PFSK-1 (cell line): ENCODE measurements around the gene KLHDC1.

Experiments
- POLR2AphosphoS5 ChIP-seq: IDR thresholded peaks from 2 replicates; pipeline ENCODE4 v1.6.1; 2012; ENCODE audit warnings: low read depth, mild to moderate bottlenecking, control low read depth, low read length, moderate library complexity
- SIN3A ChIP-seq: IDR thresholded peaks from 2 replicates; pipeline ENCODE4 v1.6.1; 2012; ENCODE audit warnings: mild to moderate bottlenecking, low read length, moderate library complexity, borderline replicate concordance; ENCODE audit not compliant: insufficient read depth
- TAF1 ChIP-seq: IDR thresholded peaks from 2 replicates; pipeline ENCODE4 v1.6.1; 2012; ENCODE audit warnings: low read length, control low read depth, borderline replicate concordance; ENCODE audit not compliant: insufficient read depth
- TF ChIP-seq, protein P1 (sequence below), 2 experiments: IDR thresholded peaks; 2 replicates each; pipeline versions ENCODE4 v1.6.1 to v1.8.0; 2011 to 2012; ENCODE audit warnings: low read depth in 2 of 2, low read length in 2 of 2, control low read depth in 1 of 2, inconsistent platforms in 1 of 2, mild to moderate bottlenecking in 1 of 2, moderate library complexity in 1 of 2; ENCODE audit not compliant: insufficient read depth in 1 of 2

DNA sequence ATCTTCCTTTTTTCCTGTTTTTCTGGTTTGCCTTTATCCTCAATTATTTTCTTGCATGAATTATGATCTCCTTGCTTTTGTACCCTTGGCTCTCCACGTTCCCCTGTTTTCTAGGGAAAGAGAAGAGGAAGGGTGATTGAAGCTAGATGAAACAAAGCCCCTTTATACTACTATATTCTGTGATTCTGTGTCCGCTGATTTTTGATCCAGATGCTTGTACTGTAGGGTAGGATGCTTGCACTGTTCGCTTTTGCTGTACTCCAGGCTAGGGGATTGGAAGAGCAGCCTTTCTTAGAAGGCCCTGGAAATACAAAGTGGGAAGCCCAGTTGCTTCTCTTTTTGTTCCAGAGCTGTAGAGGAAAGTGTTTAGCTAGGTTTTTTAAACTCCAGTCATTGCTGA, 40.0 kb downstream of the KLHDC1 start:
- TF ChIP-seq TAF1 = no peak
- no peak for TF ChIP-seq POLR2AphosphoS5
- TF ChIP-seq, protein P1, sequence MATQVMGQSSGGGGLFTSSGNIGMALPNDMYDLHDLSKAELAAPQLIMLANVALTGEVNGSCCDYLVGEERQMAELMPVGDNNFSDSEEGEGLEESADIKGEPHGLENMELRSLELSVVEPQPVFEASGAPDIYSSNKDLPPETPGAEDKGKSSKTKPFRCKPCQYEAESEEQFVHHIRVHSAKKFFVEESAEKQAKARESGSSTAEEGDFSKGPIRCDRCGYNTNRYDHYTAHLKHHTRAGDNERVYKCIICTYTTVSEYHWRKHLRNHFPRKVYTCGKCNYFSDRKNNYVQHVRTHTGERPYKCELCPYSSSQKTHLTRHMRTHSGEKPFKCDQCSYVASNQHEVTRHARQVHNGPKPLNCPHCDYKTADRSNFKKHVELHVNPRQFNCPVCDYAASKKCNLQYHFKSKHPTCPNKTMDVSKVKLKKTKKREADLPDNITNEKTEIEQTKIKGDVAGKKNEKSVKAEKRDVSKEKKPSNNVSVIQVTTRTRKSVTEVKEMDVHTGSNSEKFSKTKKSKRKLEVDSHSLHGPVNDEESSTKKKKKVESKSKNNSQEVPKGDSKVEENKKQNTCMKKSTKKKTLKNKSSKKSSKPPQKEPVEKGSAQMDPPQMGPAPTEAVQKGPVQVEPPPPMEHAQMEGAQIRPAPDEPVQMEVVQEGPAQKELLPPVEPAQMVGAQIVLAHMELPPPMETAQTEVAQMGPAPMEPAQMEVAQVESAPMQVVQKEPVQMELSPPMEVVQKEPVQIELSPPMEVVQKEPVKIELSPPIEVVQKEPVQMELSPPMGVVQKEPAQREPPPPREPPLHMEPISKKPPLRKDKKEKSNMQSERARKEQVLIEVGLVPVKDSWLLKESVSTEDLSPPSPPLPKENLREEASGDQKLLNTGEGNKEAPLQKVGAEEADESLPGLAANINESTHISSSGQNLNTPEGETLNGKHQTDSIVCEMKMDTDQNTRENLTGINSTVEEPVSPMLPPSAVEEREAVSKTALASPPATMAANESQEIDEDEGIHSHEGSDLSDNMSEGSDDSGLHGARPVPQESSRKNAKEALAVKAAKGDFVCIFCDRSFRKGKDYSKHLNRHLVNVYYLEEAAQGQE (IDR thresholded peaks at IDR 0.05; ENCODE audit: insufficient read depth in 1 of 2, low read depth in 2 of 2, low read length in 2 of 2) = no peak
- TF ChIP-seq SIN3A = no peak
